Neuron (in vitro differentiated cells): ENCODE results near the gene ADORA1.

Source experiments
- H2AFZ ChIP-seq: one replicate; pipeline ENCODE4 v1.6.1; 2013; ENCODE audit warnings: low read depth, mild to moderate bottlenecking, inconsistent platforms, low read length, moderate library complexity
- H3K27me3 ChIP-seq: one replicate; pipeline ENCODE4 v1.6.1; 2013; ENCODE audit warnings: low read length; ENCODE audit not compliant: insufficient read depth
- H3K36me3 ChIP-seq: one replicate; pipeline ENCODE4 v1.6.1; 2013; ENCODE audit warnings: low read length; ENCODE audit not compliant: insufficient read depth
- H3K4me1 ChIP-seq: one replicate; pipeline ENCODE4 v1.6.1; 2013; ENCODE audit warnings: low read length; ENCODE audit not compliant: insufficient read depth
- H3K4me3 ChIP-seq: 2 replicates; pipeline ENCODE4 v1.5.1; 2013; ENCODE audit warnings: mild to moderate bottlenecking, low read length, moderate library complexity
- H3K9me3 ChIP-seq: one replicate; pipeline ENCODE4 v1.6.1; 2013; ENCODE audit warnings: low read length

The ADORA1 gene

GRCh38 chr1:203214871-203215270 is 87.3 kb downstream of the ADORA1 start:
- Histone ChIP-seq H3K9me3 (no peaks in the 10 kb centered on the region), H3K4me3 (no peak overlapping the region), H2AFZ (no peak overlapping the region), H3K36me3 (no peaks in the 10 kb centered on the region), H3K4me1 (no peaks in the 10 kb centered on the region), H3K27me3 (peaks cover 8% of the 10 kb centered on the region)

DNA sequence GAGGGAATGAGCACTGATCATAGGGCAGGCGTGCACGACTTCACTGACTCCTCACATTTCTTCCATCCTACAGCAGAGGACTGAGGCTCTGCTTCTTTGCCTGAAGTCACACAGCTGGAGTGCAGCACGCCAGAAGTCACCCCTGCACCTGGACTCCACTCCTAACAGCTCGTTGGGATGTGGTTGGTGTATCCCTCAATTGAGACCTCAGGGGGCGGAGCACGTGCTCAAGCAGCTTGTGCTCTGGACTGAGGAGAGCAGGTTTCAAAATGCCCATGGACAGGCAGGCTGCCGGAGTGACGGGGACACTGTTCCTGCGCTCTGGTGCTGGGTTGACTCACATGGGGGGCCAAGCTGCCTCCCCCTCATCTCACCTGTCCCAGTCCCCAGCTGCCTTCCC is 88.0 kb downstream of the ADORA1 start:
- Histone ChIP-seq H3K9me3 (no peaks in the 10 kb centered on the region), H2AFZ (no peak overlapping the region), H3K27me3 (peaks cover 10% of the 10 kb centered on the region), H3K36me3 (no peaks in the 10 kb centered on the region), H3K4me3 (no peak overlapping the region), H3K4me1 (no peaks in the 10 kb centered on the region)

GRCh38 chr1:203216274-203217138 is 89.0 kb downstream of the ADORA1 start:
- Histone ChIP-seq H3K36me3 (no peaks in the 10 kb centered on the region), H3K27me3 (peaks cover 10% of the 10 kb centered on the region), H3K4me1 (no peaks in the 10 kb centered on the region), H3K9me3 (no peaks in the 10 kb centered on the region), H3K4me3 (no peak overlapping the region), H2AFZ (no peak overlapping the region)
